GM21529 (cell line): Measurements from ENCODE around the gene IDH3G.

Experiments
- ATAC-seq: cut with Tn5 transposase; IDR thresholded peaks from one replicate; pipeline ENCODE4 v1.9.1; 2021; ENCODE audit not compliant: unreplicated experiment

The IDH3G gene

GRCh38 chrX:153816831-153817690 lies 22.9 kb upstream of the IDH3G start:
- ATAC-seq = no peak

DNA sequence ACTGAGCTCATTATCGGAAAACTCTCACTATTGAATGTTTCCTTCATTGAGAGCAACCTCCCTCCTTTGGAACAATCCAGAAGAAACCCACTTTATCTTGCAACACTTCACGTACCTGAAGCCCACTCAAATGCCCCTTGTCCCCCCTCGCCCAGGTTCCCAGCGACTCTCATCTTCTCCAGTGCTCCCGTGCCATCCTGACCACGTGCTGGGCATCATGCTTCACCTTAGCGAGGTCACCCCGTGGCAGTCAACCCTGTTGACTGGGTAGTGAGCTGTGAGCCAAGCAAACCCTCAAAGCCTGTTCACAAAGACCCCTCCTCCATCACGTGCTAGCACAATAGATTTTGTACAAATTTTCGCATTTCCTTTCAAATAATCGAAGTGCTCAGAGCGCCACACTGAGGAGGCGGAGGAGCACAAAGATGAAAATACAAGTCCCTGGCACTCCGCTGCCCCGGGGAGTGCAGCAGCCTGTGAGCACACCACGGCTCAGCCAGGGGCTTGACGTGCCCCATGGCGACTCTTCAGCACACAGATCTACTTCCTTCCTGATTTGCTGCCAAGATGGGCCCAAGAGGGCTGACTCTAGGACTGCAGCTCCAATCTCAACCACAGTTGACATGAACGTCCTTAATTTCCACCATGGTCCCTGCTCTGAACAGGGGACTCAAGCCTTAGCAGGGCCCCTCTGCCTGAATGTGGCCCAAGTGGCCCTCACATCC lies 20.6 kb upstream of the IDH3G start:
- no peak for ATAC-seq

GRCh38 chrX:153813161-153813560 lies 19.0 kb upstream of the IDH3G start:
- ATAC-seq = no peak

DNA sequence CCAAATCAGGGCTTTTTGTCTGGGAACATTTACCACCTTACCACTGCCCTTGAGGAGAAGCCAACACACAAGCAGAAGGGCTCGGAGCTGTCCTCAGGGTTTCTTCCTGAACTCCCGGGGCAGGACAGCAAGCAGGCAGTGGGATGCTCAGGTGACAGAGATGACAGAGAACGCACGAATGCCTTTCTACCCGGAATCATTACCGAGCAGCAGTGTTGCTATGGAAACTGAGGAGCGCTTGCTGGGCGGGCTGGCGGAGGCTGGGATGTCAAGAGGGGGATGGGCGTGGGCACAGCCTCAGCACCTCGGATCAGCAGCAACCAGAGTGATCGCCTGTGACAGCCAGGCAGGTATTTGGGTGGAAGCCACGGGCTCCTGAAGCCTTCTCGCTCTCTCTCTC lies 18.0 kb upstream of the IDH3G start:
- ATAC-seq = no peak

GRCh38 chrX:153807976-153808375 lies 13.8 kb upstream of the IDH3G start:
- no peak for ATAC-seq

GRCh38 chrX:153806999-153807575 lies 12.9 kb upstream of the IDH3G start:
- no peak for ATAC-seq

- no peak for ATAC-seq
These were observed 11.3 kb upstream of the IDH3G start for GRCh38 chrX:153805436-153805835.

DNA sequence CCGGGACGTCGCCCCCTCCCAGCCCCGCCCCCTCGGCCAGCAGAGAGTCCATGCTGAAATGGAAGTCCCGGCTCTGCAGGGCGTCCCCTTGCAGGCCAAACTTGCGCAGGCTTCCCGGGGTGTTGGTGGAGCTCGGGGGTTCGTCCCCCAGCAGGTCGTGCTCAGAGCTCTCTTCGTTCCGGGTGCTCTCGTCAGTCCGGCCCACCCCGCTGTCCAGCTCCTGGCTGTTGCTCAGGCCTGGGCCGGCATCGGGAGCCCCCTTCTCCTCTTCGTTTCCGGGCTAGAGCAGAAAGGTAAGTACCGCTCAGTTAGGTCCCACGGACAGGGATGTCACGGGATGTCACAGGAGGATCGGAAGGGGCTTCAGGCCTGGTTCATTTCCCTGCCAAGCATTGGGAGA lies 10.4 kb upstream of the IDH3G start:
- no peak for ATAC-seq

DNA sequence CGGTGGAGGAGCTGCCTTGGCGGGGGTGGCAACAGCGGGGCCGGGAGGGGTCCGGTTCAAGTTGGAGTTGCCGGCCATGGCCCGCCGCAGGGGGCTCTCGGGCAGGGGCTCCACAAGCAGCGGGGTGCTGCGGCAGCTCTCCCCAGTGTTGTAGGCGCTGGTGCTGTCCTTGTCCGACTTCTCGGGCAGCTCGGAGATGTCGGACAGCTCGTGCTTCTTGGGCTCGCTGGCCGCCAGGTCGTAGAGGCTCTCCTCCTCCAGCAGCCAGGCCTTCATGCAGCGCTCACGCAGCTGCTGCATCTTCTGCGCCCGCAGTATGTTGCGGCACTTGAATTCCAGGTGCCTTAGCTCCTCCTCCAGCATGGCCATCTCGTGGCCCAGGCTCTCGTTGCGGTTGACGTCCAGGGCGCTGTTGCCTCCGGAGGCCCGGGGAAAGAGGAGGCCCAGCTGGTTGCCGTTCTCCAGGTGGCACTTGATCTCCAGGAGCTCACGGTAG lies 10.0 kb upstream of the IDH3G start:
- ATAC-seq = no peak

GRCh38 chrX:153803211-153804099 lies 9.3 kb upstream of the IDH3G start:
- no peak for ATAC-seq

- no peak for ATAC-seq
These were observed 8.4 kb upstream of the IDH3G start for GRCh38 chrX:153802513-153803045.

DNA sequence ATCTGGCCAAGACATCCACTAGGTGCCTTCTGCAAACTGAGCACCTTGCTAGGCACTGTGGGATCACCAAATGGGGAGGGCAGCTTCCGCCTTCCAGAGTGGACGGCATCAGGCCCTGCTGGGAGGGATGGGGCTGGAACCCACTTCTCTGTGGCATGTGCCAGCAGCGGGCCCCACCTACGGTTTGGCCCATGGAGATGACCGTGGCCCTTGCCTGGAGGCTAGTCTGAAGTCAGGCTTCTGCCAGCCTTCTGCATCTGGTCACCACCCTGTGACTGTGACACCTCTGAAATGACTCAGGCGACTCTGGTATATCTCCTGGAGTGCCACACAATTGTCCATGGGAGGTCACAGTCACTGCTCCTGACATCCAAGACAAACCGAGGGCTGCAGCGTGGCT lies 7.5 kb upstream of the IDH3G start:
- ATAC-seq = no peak

DNA sequence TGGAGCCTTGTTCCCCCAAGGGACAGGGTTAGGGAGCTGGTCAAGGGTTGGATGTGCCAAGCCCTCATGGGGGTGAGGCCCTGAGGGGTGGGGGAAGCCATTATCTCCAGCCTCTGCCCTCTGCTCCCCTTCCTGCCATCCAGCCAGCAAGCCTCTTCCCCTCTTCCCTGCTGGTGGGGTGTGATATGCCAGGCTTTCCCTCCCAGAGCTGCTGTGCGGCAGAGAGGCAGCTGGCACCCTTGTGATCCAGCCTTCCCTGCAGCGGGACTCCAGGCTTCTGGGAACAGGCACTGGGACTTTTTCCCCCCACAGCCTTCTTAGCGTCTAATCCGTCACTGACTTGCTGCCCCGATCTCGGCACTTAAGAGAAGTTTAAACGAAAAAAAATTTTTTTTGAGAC lies 6.6 kb upstream of the IDH3G start:
- no peak for ATAC-seq

- ATAC-seq = no peak
These were observed 6.1 kb upstream of the IDH3G start for GRCh38 chrX:153800177-153800722.

GRCh38 chrX:153799326-153799725 lies 5.2 kb upstream of the IDH3G start:
- no peak for ATAC-seq

DNA sequence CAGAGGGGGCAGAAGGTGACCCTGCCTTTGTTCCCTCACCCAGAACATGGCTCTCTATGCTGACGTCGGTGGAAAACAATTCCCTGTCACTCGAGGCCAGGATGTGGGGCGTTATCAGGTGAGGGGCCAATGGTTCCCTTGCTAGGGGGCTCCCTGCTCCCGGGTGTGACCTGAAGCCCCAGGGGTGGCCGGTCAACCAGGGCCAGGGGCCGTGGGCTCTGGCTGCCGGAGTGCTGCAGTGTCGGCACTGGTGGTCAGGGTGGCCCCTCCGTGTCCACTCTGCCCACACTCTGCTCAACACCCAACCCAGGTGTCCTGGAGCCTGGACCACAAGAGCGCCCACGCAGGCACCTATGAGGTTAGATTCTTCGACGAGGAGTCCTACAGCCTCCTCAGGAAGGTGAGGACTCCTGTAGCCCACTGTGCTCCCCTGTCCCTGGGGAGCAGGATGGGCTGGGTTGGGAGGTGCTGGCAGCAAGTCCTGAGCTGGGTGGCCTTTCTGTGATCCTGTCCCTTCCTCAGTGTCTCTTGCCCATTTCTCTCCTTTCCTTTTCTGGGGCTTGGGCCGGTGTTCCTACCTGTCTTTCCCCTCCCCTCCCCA lies 3.3 kb upstream of the IDH3G start:
- ATAC-seq = no peak

- no peak for ATAC-seq
These were observed 982 bp upstream of the IDH3G start for GRCh38 chrX:153794897-153795816.

- ATAC-seq = no peak
These were observed 884 bp downstream of the IDH3G start for GRCh38 chrX:153793291-153793690.

- no peak for ATAC-seq
These were observed 1.8 kb downstream of the IDH3G start for GRCh38 chrX:153792368-153792767.
